ENCODE results near the gene LINC00237.

GRCh38 chr20:21104466-21104761, 1.7 kb downstream of the LINC00237 start:
- no peak for TF ChIP-seq CTCF (IDR thresholded peaks at IDR 0.05)
- TF ChIP-seq POLR2A (IDR thresholded peaks at IDR 0.05), result no peak

All from adrenal gland (tissue), 5 donors.